ENCODE measurements around the gene MT1E.
"Not testable (repeated sequence)": the region's sequence is repeated elsewhere in the genome, so short reads cannot be mapped to it uniquely, and the experiment has no call there.

The MT1E gene

DNA sequence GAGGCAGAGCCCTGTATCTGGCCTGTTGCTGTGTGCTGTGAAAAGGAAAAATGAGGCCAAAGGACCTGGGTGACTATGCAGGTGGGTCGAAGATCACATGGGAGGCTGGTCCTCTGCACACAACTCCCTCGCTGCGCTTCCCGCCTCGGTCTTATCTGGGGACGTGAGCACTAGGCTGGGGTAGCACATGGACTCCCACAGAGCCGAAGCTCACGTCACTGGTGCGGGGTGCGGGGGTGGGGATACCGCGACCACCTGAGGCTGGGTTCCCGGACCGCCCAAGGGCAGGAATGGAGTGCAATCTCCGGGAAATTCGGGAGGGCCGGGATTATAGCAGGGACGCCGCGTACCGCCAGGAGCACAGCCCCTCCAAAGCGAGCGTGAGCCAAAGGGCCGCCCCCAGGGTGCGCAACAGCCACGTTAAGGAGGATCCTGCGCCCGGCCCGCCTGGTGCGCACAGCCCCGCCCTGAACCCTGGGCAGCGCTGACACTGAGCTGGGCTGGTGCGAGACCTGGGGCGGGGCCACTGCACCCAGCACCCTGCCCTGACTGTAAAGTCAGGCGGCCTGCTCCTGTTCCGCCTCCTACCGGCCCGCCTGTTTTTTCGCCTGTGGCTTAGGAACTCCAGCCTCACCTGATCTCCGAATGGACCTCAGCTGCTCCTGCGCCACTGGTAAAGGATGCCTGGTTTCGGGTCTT is 17.6 kb downstream of the MT1E start:
- peak; percentile 21 to 59 (median 44) for DNase-seq (ENCODE audit: low read depth in 3 of 3, low spot score in 1 of 3)

DNA sequence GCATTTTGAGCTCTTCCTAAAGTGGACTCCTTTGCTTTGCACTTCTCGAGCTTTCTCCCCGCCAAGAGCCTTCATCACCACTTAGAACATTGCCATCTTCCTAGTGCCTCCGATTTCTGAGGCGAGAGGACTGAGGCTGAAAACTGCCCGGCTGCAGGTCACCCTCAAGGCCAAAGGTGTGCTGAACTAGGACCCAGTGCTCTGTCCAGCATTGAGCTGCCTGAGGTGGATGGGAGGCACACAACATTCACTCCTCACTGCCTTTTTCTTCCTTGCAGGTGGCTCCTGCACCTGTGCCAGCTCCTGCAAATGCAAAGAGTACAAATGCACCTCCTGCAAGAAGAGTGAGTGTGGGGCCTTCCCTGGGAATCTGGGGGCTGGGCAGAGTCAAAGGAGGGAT is 18.3 kb downstream of the MT1E start:
- no peak for DNase-seq (ENCODE audit: low read depth in 3 of 3, low spot score in 1 of 3)

DNA sequence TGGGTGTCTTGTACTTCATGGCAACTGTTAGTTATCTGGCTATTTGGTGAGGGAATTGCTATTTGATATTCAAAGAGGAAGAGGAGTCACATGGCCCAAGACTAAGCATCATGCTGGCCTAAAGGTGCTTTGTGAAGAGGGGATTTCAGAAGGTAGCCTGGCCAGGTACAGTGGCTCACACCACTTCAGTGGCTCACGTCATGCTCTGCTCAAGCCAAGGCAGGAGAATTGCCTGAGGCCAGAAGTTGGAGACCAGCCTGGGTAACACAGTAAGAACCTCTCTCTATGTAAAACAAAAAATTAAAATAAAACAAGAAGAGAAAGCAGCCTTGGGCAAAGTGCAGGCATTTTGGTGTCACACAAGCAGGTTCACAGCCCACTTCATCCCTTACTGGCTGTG is 19.7 kb downstream of the MT1E start:
- DNase-seq (ENCODE audit: low read depth in 3 of 3, low spot score in 1 of 3), result no peak

DNA sequence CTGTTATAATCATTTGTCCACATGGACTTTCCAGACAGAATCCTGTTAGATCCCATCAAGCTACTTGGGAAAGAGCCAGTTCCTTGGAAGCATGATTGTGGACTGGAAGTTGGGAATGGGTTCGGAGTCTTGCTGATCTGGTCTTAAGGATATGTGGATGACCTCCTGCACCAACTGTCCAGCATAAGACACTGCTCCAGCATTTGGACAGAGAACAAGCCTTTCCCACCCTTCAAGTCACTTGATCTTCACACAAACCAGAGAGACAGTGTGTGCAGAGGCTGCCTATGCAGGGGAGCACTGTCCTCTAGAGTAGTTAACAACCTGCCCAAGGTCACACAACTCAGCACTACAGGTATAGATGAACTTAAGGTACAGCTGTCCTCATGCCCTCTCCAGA is 20.3 kb downstream of the MT1E start:
- no peak for DNase-seq (ENCODE audit: low read depth in 3 of 3, low spot score in 1 of 3)

DNA sequence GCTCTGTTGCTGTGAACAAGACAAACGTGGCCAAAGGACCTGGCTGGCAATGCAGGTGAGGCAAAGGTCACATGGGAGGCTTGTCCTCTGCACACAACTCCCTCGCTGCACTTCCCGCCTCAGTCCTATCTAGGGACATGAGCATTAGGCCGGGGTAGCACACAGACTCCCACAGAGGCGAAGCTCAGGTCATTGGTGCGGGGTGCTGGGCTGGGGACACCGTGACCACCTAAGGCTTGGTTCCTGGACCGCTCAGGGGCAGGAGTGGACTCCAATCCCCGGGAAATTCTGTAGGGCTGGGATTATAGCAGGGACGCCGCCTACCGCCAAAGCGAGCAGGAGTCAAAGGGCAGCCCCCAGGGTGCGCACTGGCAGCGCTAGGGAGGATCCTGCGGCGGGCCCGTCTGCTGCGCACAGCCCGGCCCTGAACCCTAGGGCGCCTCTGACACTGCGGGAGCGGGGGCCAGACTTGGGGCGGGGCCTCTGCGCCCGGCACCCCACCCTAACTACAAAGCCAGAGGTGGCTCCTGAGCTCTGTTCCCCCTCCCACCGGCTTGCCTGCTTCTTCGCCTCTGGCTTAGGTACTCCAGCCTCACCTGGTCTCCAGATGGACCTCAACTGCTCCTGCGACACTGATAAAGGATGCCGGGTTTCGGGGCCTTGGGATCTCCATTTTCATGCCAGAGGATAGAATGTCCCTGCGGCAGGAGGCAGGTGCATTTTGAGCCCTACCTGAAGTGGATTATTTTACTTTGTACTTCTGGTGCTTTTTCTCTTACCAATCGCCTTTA is 22.3 kb downstream of the MT1E start:
- DNase-seq (ENCODE audit: low read depth in 3 of 3, low spot score in 1 of 3), result no peak

DNA sequence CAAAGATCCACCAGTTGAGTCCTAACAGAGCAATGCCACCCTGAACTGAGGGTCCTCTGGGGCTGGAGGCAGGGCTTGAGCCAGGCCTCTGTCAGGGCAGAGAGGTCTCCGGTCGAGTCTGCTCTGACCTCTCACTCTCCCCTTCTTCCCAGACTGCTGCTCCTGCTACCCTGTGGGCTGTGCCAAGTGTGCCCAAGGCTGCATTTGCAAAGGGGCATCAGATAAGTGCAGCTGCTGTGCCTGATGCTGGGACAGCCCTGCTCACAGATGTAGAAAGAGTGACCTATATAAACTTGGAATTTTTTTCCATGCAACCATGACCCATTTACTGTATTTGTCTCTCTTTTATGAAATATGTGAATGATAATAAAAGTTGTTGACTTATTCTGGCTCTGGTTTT is 23.7 kb downstream of the MT1E start:
- DNase-seq (ENCODE audit: low read depth in 3 of 3, low spot score in 1 of 3), result no peak

DNA sequence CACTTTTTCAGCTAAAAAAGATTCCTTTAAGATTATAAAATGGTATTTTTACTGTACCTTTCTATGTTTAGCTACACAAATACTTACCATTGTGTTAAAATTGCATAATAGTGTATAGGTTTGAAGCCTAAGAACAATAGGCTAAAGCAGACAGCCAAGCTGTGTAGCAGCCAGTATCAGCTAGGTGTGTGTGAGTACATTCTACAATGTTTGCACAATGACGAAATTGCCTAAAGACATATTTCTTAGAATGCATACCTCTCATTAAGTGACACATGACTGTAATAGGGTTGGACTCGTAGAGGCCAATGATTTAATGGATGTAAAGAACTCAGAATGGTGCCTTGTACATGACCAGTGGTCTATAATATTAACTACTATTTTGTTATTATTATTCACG is 24.2 kb downstream of the MT1E start:
- DNase-seq (ENCODE audit: low read depth in 3 of 3, low spot score in 1 of 3), result no peak

DNA sequence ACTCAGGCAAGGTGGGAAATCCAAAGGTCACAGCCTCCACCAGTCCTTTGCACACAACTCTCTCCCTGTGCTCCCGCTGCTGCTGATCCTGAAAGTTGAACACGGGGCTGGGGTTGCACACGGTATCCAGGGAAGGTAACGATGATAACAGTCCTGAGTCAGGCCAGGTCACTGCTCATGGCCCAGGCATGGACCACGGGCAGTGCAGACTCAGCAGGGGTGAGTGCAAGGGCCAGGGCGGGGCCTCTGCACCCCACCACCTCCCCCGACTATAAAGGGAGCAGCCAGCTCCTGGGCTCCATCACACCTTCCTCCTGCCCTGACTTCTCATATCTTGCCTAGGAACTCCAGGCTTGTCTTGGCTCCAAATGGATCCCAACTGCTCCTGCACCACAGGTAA is 26.0 kb downstream of the MT1E start, which contains the start of gene MT1B:
MT1B (plus strand) TSS at position 301 of the 400 bp plus-strand sequence; CDS start at position 369, 68 bp downstream.
- DNase-seq (ENCODE audit: low read depth in 3 of 3, low spot score in 1 of 3), result no peak

DNA sequence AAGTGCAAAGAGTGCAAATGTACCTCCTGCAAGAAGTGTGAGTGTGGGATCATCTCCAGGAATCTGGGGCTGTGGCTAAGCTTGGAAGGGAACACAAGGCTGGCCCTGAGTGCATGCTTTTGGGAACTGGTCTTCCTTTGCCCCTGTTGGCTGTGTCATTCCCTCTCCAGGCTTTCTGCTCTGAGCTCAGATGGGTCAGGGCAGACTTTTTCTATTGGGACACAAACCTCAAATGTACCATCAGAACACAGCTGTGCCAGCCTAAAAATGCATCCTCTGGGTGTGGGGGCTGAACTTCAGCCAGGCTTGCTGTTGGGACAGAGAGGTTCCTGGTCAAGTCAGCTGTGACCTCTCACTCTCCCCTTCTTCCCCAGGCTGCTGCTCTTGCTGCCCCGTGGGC is 27.0 kb downstream of the MT1E start:
- no peak for DNase-seq (ENCODE audit: low read depth in 3 of 3, low spot score in 1 of 3)

DNA sequence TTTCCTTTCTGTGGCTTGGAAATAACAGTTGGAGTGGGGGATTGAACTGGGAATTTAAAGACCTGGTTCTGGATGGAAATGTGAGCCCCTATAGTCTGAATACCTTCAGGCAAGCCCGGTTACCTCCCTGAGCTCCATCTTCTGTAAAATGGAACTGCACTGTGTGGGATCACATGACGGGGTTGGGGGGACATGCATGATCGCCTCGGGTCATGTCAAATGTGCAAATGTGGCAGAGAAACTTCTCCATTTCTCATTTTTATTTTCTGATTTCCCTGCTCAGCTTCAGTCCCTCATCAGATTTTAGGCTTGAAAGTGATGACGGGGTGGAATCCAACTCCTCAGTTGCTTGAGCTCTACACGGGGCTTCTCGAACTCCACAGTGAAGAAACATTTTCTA is 27.6 kb downstream of the MT1E start:
- DNase-seq (ENCODE audit: low read depth in 3 of 3, low spot score in 1 of 3), result no peak

DNA sequence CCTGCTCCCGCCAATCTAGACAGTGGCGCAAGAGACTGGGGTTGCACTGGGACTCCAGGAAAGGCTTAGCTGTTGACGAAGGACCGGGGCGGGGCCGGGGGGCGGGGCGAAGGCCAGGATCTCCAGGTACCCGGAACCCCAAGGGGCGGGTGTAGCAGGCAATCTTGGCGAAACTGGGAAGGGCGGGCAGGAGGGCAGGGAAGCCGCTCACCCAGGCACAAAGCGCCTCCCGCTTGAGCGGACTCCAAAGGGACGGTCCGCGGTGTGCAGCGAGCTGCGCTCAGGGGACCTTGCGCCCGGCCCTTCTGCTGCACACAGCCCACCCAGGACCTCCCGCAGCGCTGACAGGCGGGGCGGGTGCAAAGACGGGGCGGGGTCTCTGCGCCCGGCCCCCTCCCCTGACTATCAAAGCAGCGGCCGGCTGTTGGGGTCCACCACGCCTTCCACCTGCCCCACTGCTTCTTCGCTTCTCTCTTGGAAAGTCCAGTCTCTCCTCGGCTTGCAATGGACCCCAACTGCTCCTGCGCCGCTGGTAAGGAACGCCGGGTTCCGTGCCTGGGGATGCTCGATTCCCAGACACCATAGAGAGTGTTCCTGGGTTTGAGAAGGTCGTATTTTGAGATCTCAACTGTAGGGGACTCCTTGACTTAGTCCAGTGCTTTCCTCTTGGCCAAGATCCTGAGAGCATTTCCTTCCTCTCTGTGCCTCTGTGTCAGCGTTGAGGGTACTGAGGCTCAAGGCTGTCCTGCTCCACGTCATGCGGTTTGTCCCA is 32.2 kb downstream of the MT1E start, which contains the start of gene MT1F:
MT1F (plus strand) TSS at position 405 of the 772 bp plus-strand sequence; CDS start at position 505, 100 bp downstream.
- peak; percentile 16 to 67 (median 29) for DNase-seq (ENCODE audit: low read depth in 3 of 3, low spot score in 1 of 3)

DNA sequence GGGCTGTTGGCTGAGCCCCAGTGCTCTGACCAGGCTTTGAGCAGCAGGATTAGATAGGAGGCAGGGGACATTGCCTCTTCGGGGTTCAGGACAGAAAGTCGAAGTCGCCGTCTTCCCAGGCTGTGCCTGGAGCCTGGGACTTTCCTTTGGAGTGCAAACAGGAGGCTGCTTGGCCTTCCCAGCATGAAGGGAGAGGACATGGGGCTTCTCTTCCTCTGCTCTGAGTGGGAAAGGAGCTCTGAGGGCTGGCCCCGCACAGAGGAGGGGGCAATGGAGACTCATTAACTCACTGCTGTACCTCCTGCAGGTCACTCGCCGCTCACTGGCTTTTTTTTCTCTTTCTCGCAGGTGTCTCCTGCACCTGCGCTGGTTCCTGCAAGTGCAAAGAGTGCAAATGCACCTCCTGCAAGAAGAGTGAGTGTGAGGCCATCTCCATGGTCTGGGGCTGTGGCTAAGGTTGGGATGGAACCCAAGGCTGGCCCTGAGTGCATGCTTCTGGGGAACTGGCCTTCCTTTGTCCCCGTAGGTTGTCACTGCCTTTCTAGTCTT is 32.8 kb downstream of the MT1E start:
- DNase-seq (ENCODE audit: low read depth in 3 of 3, low spot score in 1 of 3), result no peak

DNA sequence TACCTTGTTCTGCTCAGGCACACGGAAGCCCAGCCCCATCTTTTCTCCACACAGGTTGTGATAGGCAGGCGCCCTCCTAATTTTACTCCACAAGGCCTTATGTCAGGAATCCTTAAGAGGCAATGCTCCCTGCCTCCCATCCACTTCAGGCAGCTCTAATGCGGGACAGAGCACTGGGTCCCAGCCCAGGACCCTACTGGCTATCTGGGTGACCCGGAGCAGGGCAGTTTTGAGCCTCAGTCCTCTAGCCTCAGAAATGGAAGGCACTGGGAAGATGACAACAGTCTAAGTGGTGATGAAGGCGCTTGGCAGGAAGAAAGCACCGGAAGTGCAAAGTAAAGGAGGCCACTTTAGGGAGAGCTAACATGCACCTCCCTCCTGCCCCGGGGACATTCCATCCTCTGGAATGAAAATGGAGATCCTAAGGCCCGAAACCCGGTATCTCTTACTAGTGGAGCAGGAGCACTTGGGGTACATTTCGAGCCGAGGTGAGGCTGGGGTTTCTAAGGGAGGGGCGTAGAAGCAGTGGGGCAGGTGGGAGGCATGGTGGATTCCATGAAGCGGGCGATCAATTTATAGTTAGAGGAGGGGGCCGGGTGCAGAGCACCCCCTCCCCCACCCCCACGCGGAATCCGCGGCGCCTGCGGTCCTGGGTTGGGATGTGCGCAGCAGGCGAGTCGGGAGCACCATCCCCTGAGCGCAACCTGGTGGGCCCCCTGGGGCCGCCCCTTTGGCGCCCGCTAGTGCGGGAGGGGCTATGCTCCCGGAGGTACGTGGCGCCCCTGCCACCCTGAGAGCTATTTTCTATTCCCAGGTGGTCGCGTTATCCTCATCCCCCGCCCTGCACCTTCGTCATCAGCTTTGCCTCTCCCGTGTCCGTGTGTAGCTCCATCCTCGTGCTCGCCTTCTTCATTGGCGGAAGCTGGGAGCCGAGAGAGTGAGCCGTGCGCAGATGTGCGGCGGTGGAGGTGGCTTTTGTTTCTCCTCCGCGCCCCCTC is 37.1 kb downstream of the MT1E start:
- DNase-seq (ENCODE audit: low read depth in 3 of 3, low spot score in 1 of 3), result no peak

DNA sequence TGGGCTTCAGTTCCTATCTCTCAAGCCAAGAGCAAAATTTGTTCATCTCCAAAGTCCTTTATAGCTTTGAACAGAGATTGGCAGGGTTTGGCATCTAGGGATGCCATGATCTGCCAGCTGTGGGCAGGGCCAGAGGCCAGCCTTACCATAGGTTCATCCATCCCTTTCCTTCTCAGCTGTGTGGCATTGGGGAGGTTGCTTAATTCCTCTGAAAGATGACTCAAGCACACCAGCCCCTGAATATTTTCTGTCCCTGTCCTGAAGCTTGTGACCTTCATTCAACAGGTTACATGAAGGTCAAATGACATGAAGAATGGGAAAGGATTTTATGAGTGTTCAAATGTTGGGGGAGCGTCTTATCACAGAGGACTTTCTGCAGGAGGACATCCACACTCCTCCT is 38.9 kb downstream of the MT1E start:
- DNase-seq (ENCODE audit: low read depth in 3 of 3, low spot score in 1 of 3), result no peak

DNA sequence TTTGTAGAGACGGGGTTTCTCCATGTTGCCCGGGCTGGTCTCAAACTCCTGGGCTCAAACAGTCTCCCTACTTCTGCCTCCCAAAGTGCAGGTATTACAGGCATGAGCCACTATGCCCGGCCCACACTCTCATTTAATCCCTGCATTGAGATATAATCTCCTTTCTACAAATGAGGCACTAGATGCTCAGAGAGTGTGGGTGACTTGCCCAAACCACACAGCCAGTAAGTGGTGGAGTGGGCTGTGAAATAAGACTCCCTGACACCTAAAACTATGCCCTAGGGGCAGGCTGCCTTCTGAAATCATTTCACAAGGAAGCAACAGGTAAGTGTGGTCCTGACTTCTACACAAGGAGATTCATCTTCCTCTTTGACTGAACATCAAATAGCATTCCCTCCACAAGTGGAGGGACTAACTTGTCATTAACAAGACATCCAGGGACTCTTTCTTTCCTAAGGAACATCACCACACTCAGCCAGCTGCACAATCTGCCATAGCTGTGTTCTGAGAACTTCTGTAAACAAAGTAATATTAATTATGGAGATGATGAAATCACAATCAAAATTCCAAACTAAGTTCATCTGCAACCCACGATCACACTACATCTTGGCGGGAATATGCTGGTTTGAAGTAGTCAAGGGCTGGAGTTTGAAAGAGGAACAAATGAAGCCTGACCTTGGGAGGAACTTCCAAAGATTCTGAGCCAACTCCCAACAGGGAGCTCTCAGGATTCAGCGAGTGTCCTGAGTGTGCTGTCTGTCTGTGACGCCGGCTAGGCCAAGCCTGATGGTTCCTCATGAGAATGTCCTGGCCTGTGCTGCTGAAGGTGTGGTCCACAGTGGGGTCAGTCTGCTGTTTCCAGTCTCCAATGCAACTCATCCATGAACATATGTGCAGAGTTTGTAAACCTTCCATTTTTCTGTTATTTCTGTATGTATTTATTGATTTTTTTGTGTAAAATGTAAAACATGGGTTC is 40.0 kb downstream of the MT1E start:
- DNase-seq (ENCODE audit: low read depth in 3 of 3, low spot score in 1 of 3), result not testable (repeated sequence)

DNA sequence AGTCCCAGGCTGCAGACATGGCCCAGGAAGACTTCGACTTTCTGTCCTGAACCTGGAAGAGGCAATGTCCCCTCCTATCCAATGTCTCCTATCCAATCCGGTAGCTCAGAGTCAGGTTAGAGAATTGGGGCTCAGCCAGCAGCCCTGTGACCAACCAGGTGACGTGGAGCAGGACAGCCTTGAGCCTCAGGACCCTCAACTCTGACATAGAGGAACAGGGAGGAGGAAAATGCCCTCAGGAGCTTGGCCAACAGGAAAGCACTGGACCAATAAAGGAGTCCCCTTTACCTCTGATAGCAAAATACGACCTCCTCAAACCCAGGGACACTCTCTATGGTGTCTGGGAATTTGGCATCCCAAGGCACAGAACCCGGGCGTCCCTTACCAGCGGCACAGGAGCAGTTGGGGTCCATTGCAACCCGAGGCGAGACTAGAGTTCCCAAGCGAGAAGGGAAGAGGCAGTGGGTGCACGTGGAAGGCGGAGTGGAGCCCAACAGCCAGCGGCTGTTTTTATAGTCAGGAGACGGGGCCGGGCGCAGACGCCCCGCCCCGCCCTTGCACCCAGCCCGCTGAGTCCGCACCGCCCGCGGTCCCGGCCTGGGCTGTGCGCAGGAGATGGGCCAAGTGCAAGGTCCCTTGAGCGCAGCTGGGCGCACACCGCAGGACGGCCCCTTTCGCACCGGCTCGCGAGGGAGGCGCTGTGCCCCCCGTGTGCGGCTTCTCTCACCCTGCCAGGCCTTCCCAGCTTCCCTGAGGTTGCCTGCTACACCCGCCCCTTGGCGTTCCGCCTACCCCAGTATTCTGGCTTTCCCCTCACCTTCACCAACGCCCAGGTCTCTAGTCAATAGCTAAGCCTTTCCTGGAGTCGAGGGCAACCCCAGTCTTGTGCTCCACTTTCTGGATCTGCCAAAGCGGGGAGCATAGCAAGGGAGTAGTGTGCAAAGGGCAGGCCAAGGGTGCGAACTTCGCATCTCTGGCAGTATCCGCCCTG is 42.3 kb downstream of the MT1E start, which contains the start of gene MT1G:
MT1G (minus strand) TSS at position 485 of the 991 bp plus-strand sequence; CDS start at position 413, 72 bp downstream.
- no peak for DNase-seq (ENCODE audit: low read depth in 3 of 3, low spot score in 1 of 3)

DNA sequence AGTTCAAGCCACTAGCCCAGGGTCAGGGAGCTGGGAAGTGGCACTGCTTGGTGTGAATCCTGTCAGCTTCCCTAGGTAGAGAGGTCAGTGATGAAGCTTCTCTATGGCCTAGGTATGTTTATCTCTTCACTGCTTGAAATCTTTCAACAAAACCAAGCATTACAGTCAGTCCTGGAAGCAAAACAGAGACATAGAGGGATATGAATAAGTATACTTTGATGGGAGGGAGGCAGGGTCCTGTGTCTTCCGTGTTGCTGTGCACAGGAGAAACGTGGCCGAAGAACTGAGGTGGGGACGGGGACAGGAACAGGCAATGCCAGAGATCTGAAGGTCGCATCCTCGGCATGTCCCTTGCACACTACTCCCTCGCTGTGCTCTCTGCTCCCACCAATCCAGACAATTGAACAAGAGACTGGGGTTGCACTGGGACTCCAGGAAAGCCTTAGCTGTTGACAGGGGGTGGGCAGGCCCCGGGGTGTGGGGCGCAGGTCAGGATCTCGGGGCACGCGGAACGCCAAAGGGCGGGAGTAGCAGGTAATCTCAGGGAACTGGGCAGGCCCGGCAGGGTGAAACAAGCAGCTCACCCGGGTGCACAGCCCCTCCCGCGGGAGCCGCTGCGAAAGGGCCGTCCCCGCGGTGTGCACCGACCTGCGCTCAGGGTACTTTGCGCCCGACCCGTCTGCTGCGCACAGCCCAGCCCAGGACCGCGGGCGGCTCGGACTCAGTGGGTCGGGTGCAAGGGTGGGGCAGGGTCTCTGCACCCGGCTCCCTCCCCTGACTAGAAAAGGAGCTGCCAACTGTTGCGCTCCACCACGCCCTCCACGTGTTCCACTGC is 43.6 kb downstream of the MT1E start, which contains the start of gene MT1H:
MT1H (plus strand) TSS at position 810 of the 835 bp plus-strand sequence. CDS start 71 bp downstream, outside the sequence.
- DNase-seq (ENCODE audit: low read depth in 3 of 3, low spot score in 1 of 3), result no peak
